Sigmoid colon (tissue), 4 donors: ENCODE data around the gene NPNT.

Source experiments
- POLR2A ChIP-seq, 2 donors: fragments of 450-650 bp; IDR thresholded peaks; one replicate each; pipeline ENCODE4 v1.6.1; 2016; ENCODE audit warnings: antibody characterized with exemption in 2 of 2, mild to moderate bottlenecking in 2 of 2, moderate library complexity in 2 of 2
- POLR2AphosphoS5 ChIP-seq, 4 donors: sonication (generic); formaldehyde crosslinking; IDR thresholded peaks; one replicate each; pipeline ENCODE4 v1.6.1; 2017; ENCODE audit warnings: antibody characterized with exemption in 4 of 4
- TF ChIP-seq, protein P1 (sequence below), 4 experiments: fragments of 450-650 bp in 3 of 4; fragments of 200-600 bp in 1 of 4; IDR thresholded peaks; one replicate each; pipeline ENCODE4 v1.5.1; 2016 to 2019; ENCODE audit warnings: antibody characterized with exemption in 4 of 4, mild to moderate bottlenecking in 3 of 4, moderate library complexity in 2 of 4

DNA sequence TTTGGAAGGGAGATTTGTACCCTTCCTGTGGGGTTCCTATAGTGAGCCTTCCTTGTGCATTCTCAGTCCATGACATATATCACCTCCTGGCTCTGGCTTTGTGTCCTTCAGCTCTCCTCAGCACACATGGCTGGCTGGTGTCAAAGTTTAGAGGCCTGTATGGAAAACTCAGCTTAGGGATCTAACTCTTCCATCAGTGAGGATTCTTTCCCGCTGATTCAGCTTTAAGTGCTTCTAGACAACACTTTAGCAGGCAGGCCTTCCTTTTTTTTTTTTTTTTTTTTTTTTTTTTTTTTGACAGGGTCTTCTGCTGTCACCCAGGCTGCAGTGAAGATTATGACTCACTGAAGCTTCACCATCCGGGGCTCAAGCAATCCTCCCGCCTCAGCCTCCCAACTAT is 84.2 kb downstream of the NPNT start:
- TF ChIP-seq, protein P1, sequence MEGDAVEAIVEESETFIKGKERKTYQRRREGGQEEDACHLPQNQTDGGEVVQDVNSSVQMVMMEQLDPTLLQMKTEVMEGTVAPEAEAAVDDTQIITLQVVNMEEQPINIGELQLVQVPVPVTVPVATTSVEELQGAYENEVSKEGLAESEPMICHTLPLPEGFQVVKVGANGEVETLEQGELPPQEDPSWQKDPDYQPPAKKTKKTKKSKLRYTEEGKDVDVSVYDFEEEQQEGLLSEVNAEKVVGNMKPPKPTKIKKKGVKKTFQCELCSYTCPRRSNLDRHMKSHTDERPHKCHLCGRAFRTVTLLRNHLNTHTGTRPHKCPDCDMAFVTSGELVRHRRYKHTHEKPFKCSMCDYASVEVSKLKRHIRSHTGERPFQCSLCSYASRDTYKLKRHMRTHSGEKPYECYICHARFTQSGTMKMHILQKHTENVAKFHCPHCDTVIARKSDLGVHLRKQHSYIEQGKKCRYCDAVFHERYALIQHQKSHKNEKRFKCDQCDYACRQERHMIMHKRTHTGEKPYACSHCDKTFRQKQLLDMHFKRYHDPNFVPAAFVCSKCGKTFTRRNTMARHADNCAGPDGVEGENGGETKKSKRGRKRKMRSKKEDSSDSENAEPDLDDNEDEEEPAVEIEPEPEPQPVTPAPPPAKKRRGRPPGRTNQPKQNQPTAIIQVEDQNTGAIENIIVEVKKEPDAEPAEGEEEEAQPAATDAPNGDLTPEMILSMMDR (IDR thresholded peaks at IDR 0.05): no peak
- no peak for TF ChIP-seq POLR2A (IDR thresholded peaks at IDR 0.05)
- no peak for TF ChIP-seq POLR2AphosphoS5 (IDR thresholded peaks at IDR 0.05)
